MV-4-11 (cell line): ENCODE data around the gene C19orf44.
"Not testable (repeated sequence)": the region's sequence is repeated elsewhere in the genome, so short reads cannot be mapped to it uniquely, and the experiment has no call there.

Experiments used
- DNase-seq: peaks from one replicate; lab custom pipeline; 2025; lab: John Stamatoyannopoulos, UW

Gene C19orf44

GRCh38 chr19:16495982-16496612, at the start of gene C19orf44, which contains the start of gene CALR3:
Gene C19orf44, plus strand, starts transcription at chr19:16496394. Its CDS starts 4,399 bp downstream, at chr19:16500793.
Gene CALR3, minus strand, starts transcription at chr19:16496167. Its CDS starts 38 bp downstream, at chr19:16496129.
- peak; percentile 100 for DNase-seq

GRCh38 chr19:16446724-16447368, 49.3 kb upstream of the C19orf44 start:
- DNase-seq = peak; percentile 95

- DNase-seq = not testable (repeated sequence)
Observed at GRCh38 chr19:16448872-16449271, 47.3 kb upstream of the C19orf44 start.

- peak; percentile 81 for DNase-seq
Observed at GRCh38 chr19:16449330-16449961, 46.7 kb upstream of the C19orf44 start.

- no peak for DNase-seq
Observed at GRCh38 chr19:16452325-16452724, 43.9 kb upstream of the C19orf44 start.

- DNase-seq = no peak
Observed at GRCh38 chr19:16454351-16454918, 41.8 kb upstream of the C19orf44 start.

- DNase-seq = no peak
Observed at GRCh38 chr19:16455489-16455888, 40.7 kb upstream of the C19orf44 start.

- DNase-seq = no peak
Observed at GRCh38 chr19:16456652-16457194, 39.5 kb upstream of the C19orf44 start.

- no peak for DNase-seq
Observed at GRCh38 chr19:16457195-16457953, 38.8 kb upstream of the C19orf44 start.

- DNase-seq = no peak
Observed at GRCh38 chr19:16457954-16458331, 38.3 kb upstream of the C19orf44 start.

GRCh38 chr19:16458391-16459341, 37.5 kb upstream of the C19orf44 start:
- peak; percentile 20 for DNase-seq

- DNase-seq = no peak
Observed at GRCh38 chr19:16459680-16460079, 36.5 kb upstream of the C19orf44 start.

GRCh38 chr19:16460454-16460853, 35.7 kb upstream of the C19orf44 start:
- DNase-seq = no peak

- no peak for DNase-seq
Observed at GRCh38 chr19:16461630-16462051, 34.6 kb upstream of the C19orf44 start.

GRCh38 chr19:16462757-16463250, 33.4 kb upstream of the C19orf44 start:
- DNase-seq = peak; percentile 20

- no peak for DNase-seq
Observed at GRCh38 chr19:16463341-16463990, 32.7 kb upstream of the C19orf44 start.

GRCh38 chr19:16463991-16464575, 32.1 kb upstream of the C19orf44 start:
- no peak for DNase-seq

GRCh38 chr19:16465239-16465638, 31.0 kb upstream of the C19orf44 start:
- DNase-seq = no peak

GRCh38 chr19:16466802-16467427, 29.3 kb upstream of the C19orf44 start:
- DNase-seq = not testable (repeated sequence)
